ENCODE data around the gene IQCE.

The IQCE gene

DNA sequence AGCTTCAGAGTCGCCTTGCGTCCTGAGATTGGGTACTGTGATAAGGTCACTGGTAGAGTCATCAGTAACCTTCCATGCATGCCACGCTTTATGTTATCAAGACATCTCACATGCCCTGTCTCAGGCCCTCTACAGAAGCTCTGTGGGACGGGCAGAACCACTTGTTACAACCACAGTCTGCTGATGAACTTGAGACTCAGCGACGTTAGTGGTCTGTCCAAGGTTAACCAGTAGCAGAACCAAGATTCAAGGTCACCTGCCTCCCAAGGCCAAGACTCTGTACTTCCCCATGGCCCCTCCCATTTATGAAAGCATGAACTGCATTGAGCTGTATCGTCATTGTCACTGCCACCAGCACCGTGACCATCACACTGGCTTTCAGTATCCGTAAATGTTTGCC, 15.0 kb downstream of the IQCE start:
- H3K27me3 ChIP-seq (ENCODE audit: insufficient read depth, low read length): peaks cover 12% of the 10 kb centered on the region; the same call in 1 of the 2 replicates
- H3K9me3 ChIP-seq (ENCODE audit: low read length): no peaks in the 10 kb centered on the region
- H3K9ac ChIP-seq (ENCODE audit: low read length): no peak overlapping the region
- no peaks in the 10 kb centered on the region for H3K79me2 ChIP-seq (ENCODE audit: insufficient read depth, low read length)
- H3K4me1 ChIP-seq (ENCODE audit: insufficient read depth, low read length, severe bottlenecking): no peaks in the 10 kb centered on the region
- no peak overlapping the region for H2AFZ ChIP-seq (ENCODE audit: low read length)
- no peak overlapping the region for H3K4me3 ChIP-seq (ENCODE audit: low read depth, low read length, poor library complexity, severe bottlenecking)
- H4K20me1 ChIP-seq (ENCODE audit: insufficient read depth, low read length): no peaks in the 10 kb centered on the region
- TF ChIP-seq EZH2 (IDR thresholded peaks at IDR 0.05; ENCODE audit: borderline replicate concordance, low read length): no peak
- TF ChIP-seq CTCF (IDR thresholded peaks at IDR 0.05; ENCODE audit: low read length): no peak
- no peaks in the 10 kb centered on the region for H3K36me3 ChIP-seq (ENCODE audit: insufficient read depth, low read length)
- no peaks in the 10 kb centered on the region for H3F3A ChIP-seq (ENCODE audit: insufficient read depth, low read length)
- no peak overlapping the region for H3K4me2 ChIP-seq (ENCODE audit: low read length)
- no peaks in the 10 kb centered on the region for H3K9me2 ChIP-seq (ENCODE audit: low read depth, low read length)
- no peak overlapping the region for H3K27ac ChIP-seq (ENCODE audit: low read depth, low read length, poor library complexity, severe bottlenecking)

DNA sequence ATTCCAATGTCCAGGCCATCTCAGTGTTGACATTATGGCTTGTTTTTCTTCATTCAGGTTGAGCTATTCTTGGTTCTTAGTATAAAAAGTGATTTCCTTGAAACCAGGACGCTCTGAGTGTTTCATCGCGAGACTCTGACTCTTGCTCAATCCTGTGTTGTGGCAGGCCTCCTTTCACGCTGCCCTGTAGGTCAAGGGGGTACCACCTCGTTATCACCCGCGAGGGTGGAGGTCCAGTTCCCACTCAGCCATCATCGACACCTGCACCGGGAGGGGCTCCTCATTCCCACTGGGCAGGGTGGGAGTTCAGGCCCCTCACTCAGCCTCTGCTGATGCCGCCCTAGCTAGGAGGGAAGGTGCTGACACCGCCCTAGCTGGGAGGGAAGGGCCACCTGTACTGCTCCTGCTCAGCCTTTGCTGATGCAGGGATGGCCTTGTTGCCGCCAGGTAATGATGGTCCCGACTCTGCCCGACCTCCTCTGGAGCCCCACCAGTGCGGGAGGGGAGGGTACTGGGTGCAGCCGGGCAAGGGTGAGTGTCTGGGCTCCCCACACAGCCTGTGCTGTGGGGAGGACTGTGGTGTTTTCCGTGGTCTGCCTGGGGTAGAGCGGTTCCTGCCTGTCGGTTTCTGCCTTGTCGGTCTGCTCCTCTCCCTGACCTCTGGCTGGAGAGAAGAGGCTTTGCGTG, 16.4 kb downstream of the IQCE start:
- Histone ChIP-seq H3K27me3 (ENCODE audit: insufficient read depth, low read length) (peaks cover 12% of the 10 kb centered on the region; the same call in 1 of the 2 replicates), H3K9ac (ENCODE audit: low read length) (no peak overlapping the region), H3K36me3 (ENCODE audit: insufficient read depth, low read length) (no peaks in the 10 kb centered on the region), H3K4me3 (ENCODE audit: low read depth, low read length, poor library complexity, severe bottlenecking) (no peak overlapping the region), H3K9me3 (ENCODE audit: low read length) (no peaks in the 10 kb centered on the region), H3K9me2 (ENCODE audit: low read depth, low read length) (no peaks in the 10 kb centered on the region), H4K20me1 (ENCODE audit: insufficient read depth, low read length) (no peaks in the 10 kb centered on the region), H3F3A (ENCODE audit: insufficient read depth, low read length) (no peaks in the 10 kb centered on the region), H2AFZ (ENCODE audit: low read length) (no peak overlapping the region), H3K79me2 (ENCODE audit: insufficient read depth, low read length) (no peaks in the 10 kb centered on the region), H3K4me2 (ENCODE audit: low read length) (no peak overlapping the region), H3K27ac (ENCODE audit: low read depth, low read length, poor library complexity, severe bottlenecking) (no peak overlapping the region), H3K4me1 (ENCODE audit: insufficient read depth, low read length, severe bottlenecking) (no peaks in the 10 kb centered on the region)
- no peak for TF ChIP-seq EZH2 (IDR thresholded peaks at IDR 0.05; ENCODE audit: borderline replicate concordance, low read length)
- no peak for TF ChIP-seq CTCF (IDR thresholded peaks at IDR 0.05; ENCODE audit: low read length)

- peaks cover 12% of the 10 kb centered on the region; the same call in 1 of the 2 replicates for H3K27me3 ChIP-seq (ENCODE audit: insufficient read depth, low read length)
- no peak overlapping the region for H3K4me3 ChIP-seq (ENCODE audit: low read depth, low read length, poor library complexity, severe bottlenecking)
- no peaks in the 10 kb centered on the region for H4K20me1 ChIP-seq (ENCODE audit: insufficient read depth, low read length)
- H3K9ac ChIP-seq (ENCODE audit: low read length): no peak overlapping the region
- no peaks in the 10 kb centered on the region for H3F3A ChIP-seq (ENCODE audit: insufficient read depth, low read length)
- no peaks in the 10 kb centered on the region for H3K9me3 ChIP-seq (ENCODE audit: low read length)
- no peaks in the 10 kb centered on the region for H3K9me2 ChIP-seq (ENCODE audit: low read depth, low read length)
- H3K4me1 ChIP-seq (ENCODE audit: insufficient read depth, low read length, severe bottlenecking): no peaks in the 10 kb centered on the region
- TF ChIP-seq EZH2 (IDR thresholded peaks at IDR 0.05; ENCODE audit: borderline replicate concordance, low read length) (no peak), CTCF (IDR thresholded peaks at IDR 0.05; ENCODE audit: low read length) (no peak)
- no peaks in the 10 kb centered on the region for H3K79me2 ChIP-seq (ENCODE audit: insufficient read depth, low read length)
- no peak overlapping the region for H3K4me2 ChIP-seq (ENCODE audit: low read length)
- H3K27ac ChIP-seq (ENCODE audit: low read depth, low read length, poor library complexity, severe bottlenecking): no peak overlapping the region
- no peak overlapping the region for H2AFZ ChIP-seq (ENCODE audit: low read length)
- no peaks in the 10 kb centered on the region for H3K36me3 ChIP-seq (ENCODE audit: insufficient read depth, low read length)
Observed at GRCh38 chr7:2575733-2576340, 17.1 kb downstream of the IQCE start.
